ENCODE measurements around the gene KIAA0930.

GRCh38 chr22:45231293-45231692, 9.4 kb downstream of the KIAA0930 start:
- TF ChIP-seq CTCF (IDR thresholded peaks at IDR 0.05), result no peak
- TF ChIP-seq POLR2A (IDR thresholded peaks at IDR 0.05), result no peak

Data from right lobe of liver (tissue), 4 donors.